SK-N-SH treated with all-trans-retinoic acid at 6 μM for 48 hours (cell line): ENCODE data around the gene AKAP6.

Experiments
- ARNTL ChIP-seq: fragments of 450-650 bp; formaldehyde crosslinking; IDR thresholded peaks from 2 replicates; pipeline ENCODE4 v1.5.0; 2020; ENCODE audit warnings: low read depth, mild to moderate bottlenecking, moderate library complexity, borderline replicate concordance
- BACH2 ChIP-seq: fragments of 250-450 bp; sonication (Bioruptor Pico); IDR thresholded peaks from 2 replicates; pipeline ENCODE4 v1.9.0; 2021; ENCODE audit warnings: mild to moderate bottlenecking, borderline replicate concordance
- RARB ChIP-seq: fragments of 250-450 bp; sonication (Bioruptor Pico); IDR thresholded peaks from 2 replicates; pipeline ENCODE4 v1.8.0; 2021; ENCODE audit warnings: mild to moderate bottlenecking, moderate library complexity
- TCF4 ChIP-seq: fragments of 250-450 bp; sonication (Bioruptor Pico); IDR thresholded peaks from 2 replicates; pipeline ENCODE4 v1.8.0; 2021; ENCODE audit warnings: mild to moderate bottlenecking, moderate library complexity, borderline replicate concordance
- ZFP30 ChIP-seq: fragments of 450-650 bp; formaldehyde crosslinking; IDR thresholded peaks from 2 replicates; pipeline ENCODE4 v1.5.0; 2022; ENCODE audit warnings: mild to moderate bottlenecking, moderate library complexity
- TF ChIP-seq, protein P1 (sequence below): fragments of 250-450 bp; sonication (Bioruptor Pico); IDR thresholded peaks from 2 replicates; pipeline ENCODE4 v1.8.0; 2020; ENCODE audit warnings: mild to moderate bottlenecking, moderate library complexity, borderline replicate concordance

DNA sequence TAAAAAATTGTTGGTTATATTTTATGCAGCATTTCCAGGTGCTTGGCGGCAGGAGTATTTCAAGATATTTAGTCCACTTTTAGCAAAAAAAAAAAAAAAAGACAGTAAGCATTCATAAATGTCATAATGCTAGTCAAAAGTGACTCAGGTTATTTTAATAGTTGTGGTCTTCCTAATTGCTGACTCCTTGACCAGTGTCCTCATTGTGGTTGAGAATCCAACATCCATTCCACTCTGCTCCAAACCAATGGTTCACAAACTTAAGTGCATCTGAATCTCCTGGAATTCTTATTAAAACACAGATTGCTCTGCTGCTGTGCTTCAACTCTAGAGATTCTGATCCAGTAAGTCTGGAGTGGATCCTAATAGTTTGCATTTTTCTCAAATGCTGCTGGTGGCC is 71.4 kb downstream of the AKAP6 start:
- TF ChIP-seq, protein P1, sequence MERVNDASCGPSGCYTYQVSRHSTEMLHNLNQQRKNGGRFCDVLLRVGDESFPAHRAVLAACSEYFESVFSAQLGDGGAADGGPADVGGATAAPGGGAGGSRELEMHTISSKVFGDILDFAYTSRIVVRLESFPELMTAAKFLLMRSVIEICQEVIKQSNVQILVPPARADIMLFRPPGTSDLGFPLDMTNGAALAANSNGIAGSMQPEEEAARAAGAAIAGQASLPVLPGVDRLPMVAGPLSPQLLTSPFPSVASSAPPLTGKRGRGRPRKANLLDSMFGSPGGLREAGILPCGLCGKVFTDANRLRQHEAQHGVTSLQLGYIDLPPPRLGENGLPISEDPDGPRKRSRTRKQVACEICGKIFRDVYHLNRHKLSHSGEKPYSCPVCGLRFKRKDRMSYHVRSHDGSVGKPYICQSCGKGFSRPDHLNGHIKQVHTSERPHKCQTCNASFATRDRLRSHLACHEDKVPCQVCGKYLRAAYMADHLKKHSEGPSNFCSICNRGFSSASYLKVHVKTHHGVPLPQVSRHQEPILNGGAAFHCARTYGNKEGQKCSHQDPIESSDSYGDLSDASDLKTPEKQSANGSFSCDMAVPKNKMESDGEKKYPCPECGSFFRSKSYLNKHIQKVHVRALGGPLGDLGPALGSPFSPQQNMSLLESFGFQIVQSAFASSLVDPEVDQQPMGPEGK (CRISPR knock-in tag) = no peak
- TF ChIP-seq ZFP30 (CRISPR knock-in tag) = no peak
- no peak for TF ChIP-seq RARB
- no peak for TF ChIP-seq TCF4 (CRISPR knock-in tag)
- no peak for TF ChIP-seq ARNTL (CRISPR knock-in tag)
- no peak for TF ChIP-seq BACH2 (CRISPR knock-in tag)
